ENCODE measurements around the gene FNBP1.
"Not testable (repeated sequence)": the region's sequence is repeated elsewhere in the genome, so short reads cannot be mapped to it uniquely, and the experiment has no call there.

Gene FNBP1

DNA sequence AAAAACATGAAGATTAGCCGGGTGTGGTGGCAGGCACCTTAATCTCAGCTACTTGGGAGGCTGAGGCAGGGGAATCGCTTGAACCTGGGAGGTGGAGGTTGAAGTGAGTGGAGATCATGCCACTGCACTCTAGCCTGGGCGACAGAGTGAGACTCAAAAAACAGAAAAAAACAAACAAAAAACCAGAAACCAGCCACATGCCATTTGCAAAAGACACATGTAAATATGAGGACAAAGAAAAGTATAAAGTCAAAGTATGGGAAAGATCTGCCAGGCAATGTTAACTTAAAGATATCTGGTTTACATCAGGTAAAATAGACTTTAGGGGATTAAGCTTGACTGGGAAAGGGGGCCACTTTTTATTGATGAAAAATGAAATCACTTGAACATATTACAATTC lies 90.7 kb downstream of the FNBP1 start:
- no peak for DNase-seq (ENCODE audit: low spot score)

DNA sequence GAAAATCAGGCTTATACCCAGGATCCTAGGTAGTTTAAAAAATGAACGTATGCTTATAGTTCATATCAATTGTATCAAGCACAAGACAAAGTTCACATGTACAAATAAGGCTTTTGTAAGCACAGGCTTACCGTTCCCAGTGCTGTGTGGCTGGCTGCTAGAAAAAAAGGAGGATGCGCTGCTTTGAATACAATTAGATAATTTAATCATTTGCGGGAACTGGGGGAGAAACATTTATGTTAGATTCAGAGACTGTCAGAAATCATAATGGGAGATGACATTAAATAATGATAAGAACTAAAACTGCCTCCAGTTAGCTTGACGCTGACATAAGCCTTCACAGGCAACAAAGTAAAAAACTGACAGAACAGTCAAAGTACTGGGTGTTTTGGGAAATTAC lies 93.2 kb downstream of the FNBP1 start:
- DNase-seq (ENCODE audit: low spot score), result no peak

DNA sequence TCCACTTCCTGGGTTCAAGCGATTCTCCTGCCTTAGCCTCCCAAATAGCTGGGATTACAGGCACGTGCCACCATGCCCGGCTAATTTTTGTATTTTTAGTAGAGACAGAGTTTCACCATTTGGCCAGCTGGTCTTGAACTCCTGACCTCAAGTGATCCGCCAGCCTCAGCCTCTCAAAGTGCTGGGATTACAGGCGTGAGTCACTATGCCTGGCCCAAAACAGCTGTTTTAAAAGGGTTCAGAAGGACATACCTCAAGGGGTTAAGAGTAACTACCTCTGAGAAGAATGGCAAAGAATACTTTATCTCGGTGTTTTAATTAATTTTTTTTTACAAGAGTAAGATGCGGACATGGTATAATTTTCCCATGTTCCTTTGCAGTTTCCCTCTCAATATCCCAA lies 94.4 kb downstream of the FNBP1 start:
- DNase-seq (ENCODE audit: low spot score), result not testable (repeated sequence)

DNA sequence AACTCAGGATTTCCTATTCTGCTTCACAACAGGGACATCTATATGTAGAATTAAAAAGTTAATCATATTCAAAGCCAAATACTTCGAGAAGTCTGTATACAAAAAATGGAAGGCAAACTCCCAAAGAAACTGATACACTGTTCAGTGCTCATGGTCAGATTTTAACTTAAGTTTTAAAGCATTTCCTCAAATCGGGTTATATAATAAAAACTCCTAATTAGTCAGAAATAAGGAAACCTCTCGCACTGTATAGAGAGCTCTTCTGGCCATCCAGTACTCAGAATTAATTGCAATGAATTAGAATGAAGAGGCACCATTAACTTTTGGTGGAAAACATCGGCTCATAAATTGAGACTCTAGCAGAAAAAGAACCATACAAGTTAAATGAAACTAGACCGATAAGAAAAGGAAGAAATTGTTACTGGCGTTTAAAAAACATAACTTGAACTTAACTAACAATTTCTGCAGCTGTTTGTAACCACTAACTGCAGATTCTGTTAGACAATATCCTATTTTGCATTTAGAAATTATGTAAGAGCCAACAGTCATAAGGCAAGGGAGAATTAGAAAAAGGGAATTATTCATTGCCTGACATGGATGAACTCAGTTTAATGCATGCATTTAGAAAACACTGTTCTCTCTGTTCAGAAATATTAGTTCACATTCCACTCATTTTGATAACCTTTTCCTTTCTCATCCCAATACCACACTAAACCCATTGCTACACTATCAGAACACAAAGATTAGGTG lies 96.6 kb downstream of the FNBP1 start:
- DNase-seq (ENCODE audit: low spot score), result no peak

DNA sequence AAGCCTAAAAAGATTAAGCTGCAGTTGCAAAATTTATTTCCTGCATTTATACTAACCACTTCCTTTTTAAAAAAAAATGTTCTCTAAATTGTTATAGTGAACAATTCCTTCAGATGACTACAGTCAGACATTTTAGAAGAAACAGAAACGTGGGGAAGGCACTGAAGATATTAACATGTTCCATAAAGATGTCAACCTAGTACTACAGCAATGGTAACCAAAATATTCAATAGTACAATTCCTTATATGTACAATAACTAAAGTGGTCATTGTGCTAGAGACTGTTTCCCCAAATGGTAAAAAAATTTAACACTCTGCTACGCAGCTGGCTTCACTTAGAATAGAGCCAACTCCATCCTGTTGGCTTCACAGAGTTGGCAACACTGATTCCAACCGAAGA lies 97.7 kb downstream of the FNBP1 start:
- DNase-seq (ENCODE audit: low spot score), result no peak

DNA sequence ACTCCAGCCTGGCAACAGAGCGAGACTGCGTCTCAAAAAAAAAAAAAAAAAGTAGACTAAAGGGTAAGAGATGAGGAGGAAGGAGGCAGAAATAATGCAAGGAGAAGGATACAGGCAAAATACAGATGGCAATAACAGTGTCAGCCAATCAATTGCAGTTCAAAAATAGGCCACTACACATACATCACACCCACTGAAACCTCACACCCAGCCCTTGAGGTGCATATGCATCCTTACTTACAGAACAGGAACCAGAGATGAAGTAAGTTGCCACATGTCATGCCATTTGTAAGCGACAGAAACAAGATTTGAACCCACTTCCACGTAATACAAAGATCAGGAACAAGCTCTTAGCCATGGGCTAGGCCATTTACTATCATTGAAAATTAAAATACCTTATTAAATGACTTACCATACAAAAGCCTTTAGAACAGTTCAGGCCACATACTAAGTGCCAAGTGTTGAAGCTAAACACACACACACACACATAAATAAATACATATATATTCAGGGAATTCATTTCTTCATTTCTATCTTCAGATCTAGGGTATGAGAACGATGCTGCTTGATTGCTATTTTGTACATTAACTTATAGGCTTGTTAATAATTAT lies 98.4 kb downstream of the FNBP1 start:
- no peak for DNase-seq (ENCODE audit: low spot score)

DNA sequence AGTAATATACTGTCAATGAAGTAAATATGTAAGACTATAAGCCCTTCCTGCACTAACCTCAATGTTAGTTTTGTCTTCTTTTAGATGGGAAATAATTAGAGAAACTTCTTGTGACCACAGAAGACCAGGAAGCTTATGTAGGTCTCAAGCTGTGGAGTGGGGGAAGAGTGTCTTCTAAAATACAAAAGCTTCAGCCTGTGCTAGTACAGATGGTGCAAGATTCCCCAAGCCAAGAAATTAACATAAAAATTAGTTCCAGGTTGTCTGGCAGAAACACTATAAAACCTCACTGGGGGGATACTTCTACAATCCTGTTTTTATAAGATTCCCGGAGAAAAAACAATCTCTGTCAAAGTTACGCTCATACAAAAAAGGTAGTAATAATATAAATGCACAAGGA lies 103.6 kb downstream of the FNBP1 start:
- DNase-seq (ENCODE audit: low spot score), result no peak

GRCh38 chr9:129938291-129938979 lies 104.6 kb downstream of the FNBP1 start:
- DNase-seq (ENCODE audit: low spot score), result no peak

GRCh38 chr9:129937879-129938278 lies 105.1 kb downstream of the FNBP1 start:
- DNase-seq (ENCODE audit: low spot score), result not testable (repeated sequence)

DNA sequence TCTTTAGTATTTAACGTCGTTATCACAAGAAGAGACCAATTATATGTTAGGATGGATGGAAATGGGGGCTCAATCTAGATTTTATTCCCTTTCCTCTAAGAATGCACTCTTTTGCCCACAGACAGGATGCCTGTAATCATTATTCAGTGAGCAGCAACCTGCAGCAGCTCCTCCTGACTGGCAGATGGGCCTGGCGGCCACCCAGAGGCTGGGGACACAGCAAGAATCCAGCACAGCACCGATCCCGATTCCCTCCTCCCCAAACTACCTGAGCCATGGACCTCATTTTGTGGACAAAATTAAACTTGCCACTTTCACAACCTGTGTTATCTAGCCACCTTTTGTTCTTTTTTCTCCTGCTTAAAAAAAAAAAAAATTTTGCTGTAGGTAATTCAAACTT lies 106.8 kb downstream of the FNBP1 start:
- DNase-seq (ENCODE audit: low spot score), result no peak

DNA sequence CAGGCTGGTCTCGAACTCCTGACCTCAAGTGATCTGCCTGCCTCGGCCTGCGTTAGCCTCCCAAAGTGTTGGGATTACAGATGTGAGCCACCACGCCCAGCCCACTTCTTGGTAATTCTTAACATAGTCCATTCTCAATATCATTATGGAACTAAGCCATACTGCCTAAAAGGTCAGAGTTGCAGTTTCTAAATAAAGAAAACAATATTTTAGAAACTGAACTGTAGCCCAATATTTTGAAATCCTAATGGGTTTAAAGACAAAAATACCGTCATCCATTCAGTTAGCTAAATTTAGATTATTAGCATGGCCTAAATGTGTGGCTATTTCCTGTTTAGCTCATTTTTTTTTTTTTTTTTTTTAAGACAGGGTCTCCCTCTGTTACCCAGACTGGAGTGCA lies 108.2 kb downstream of the FNBP1 start:
- no peak for DNase-seq (ENCODE audit: low spot score)

- DNase-seq (ENCODE audit: low spot score), result no peak
Measured at GRCh38 chr9:129934041-129934591, 108.9 kb downstream of the FNBP1 start.

DNA sequence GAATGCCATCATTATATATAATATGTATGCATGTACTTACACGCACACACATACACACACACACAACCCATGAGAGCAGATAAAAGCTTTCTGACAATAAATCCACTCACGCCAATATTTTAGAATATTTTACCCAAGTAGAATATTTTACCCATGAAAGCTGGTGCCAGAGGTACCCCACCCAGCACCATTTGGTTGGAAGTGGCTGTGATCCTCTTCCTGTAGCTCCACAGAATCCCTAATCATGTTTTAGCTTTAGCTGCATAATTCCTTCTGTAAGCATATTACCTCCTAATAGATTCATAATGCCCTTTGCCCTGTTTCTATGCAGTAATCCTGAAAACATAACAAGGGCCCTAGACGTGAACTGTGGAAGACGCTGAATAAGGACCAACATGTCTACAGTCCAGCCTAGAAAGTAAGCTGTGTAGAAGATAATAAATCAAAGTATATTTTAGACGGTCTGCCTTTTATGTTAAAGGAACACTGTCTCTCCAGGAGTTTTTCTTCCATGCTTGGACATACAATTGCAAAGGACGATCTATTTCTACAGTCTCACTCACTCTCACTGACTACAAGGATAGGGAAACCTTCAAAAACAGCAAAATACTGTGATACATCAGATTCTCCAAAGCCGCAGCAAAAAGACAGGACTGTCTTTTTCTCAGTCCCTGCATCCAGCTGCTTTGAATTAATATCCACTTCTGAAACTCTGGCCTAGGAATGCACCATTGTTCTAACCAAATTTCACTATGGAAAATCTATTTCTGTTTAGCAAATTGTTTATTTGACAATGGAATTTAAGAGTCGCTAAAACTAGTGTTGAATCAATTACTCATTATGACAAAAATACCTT lies 109.6 kb downstream of the FNBP1 start:
- DNase-seq (ENCODE audit: low spot score), result no peak

GRCh38 chr9:129932303-129933151 lies 110.5 kb downstream of the FNBP1 start:
- DNase-seq (ENCODE audit: low spot score), result no peak

DNA sequence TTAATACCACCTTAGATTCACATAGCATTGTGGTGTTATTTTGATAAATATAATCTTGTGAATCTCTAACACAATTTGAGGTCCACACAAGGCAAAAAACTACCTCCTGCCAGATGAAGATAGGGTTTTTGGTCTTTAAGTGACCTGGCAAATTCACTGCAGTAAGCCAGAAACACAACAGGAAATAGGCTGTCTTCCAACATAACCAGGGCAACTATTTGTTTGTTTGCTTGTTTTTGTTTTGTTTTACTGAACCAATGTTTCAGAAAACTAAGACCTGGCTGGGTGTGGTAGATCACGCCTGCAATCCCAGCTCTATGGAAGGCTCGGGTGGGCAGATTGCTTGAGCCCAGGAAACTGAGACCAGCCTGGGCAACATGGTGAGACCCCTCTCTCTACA lies 112.2 kb downstream of the FNBP1 start:
- DNase-seq (ENCODE audit: low spot score), result no peak

- DNase-seq (ENCODE audit: low spot score), result no peak
Measured at GRCh38 chr9:129929496-129930125, 113.4 kb downstream of the FNBP1 start.

GRCh38 chr9:129923589-129923988 lies 119.4 kb downstream of the FNBP1 start:
- no peak for DNase-seq (ENCODE audit: low spot score)

DNA sequence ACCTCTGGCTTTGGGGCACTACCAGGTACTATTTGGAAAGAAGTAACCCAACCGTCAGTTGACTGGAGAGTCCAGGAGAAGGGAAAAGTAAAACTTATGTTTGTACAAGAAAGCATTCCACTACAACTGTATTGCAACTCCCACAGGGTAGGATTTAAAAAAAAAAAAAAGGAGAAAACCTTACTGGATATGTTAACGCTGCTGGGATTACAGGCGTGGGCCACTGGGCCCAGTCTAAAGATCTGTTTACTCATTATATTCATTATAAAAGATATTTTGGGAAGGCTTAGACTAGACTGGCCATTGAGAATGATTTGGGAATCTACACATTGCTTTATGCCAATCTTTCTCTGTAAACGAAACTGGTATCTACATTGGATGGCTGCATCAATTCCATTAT lies 121.1 kb downstream of the FNBP1 start:
- DNase-seq (ENCODE audit: low spot score), result no peak

DNA sequence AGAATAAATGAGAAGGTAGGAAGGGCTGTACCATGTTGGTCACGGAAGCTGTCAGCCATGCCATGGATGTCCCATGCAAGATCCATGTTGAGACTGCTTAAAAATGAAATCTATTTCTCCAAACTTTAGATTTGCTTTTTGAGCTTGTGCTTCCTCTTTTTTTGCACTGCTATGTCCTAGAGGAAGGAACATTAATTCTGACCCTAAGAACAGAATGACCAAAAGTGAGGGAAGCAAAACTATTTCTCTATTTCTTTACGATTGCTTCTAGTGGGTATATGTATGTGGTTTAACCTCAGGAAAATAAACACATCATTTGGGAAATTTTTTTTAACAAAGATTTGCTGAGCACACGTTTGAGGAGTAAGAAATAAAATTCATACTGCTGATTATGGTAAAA lies 123.1 kb downstream of the FNBP1 start:
- no peak for DNase-seq (ENCODE audit: low spot score)

- DNase-seq (ENCODE audit: low spot score), result no peak
Measured at GRCh38 chr9:129919277-129919676, 123.7 kb downstream of the FNBP1 start.
